Endometrial microvascular endothelial cells (primary cell): Measurements from ENCODE around the gene DCTN3. TPM values are rescaled to one million over a fixed set of nuclear protein-coding genes. Genes with fewer than 3 reads are reported as not detected.

Experiments used
- in situ Hi-C: cut with HindIII; loops from 2 replicates; pipeline ENCODE4 v1.10.0; 2017; ENCODE audit warnings: low sequenced_read_pairs, low pct_unique_long_range_greater_than_20kb; ENCODE audit errors: inconsistent ontology term
- total RNA-seq: library from RNA; depleted of rRNA; stranded (reverse); fragments of >200 nt; gene quantifications from one replicate; pipeline ENCODE4 v1.2.3, GENCODE V29; 2015; ENCODE audit errors: inconsistent ontology term

The DCTN3 gene
- total RNA-seq, 1 donor from 2014 or later: 101 TPM

DNA sequence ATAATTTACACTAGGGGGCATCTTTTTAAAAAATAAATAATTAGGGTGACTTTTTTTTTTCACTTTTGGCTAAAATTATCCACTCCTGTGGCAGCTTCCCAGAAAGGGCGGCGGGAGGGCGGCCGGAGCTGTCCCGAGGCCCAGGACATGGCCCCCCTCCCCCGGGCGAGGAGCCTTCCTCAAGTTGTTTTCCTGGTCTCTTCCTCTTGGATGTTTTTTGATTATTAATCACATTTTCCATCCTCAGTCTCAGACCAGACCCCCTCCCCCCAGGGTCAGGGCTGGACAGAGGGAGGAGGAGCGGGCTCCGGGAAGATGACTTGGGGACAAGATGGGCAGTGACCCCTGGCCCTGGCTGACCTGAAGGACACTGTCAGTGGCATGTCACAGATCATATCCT is 26.1 kb downstream of the DCTN3 start:
- in situ Hi-C loops: no loop called here

GRCh38 chr9:34592895-34593601 is 27.2 kb downstream of the DCTN3 start:
- in situ Hi-C loops: no loop called here

DNA sequence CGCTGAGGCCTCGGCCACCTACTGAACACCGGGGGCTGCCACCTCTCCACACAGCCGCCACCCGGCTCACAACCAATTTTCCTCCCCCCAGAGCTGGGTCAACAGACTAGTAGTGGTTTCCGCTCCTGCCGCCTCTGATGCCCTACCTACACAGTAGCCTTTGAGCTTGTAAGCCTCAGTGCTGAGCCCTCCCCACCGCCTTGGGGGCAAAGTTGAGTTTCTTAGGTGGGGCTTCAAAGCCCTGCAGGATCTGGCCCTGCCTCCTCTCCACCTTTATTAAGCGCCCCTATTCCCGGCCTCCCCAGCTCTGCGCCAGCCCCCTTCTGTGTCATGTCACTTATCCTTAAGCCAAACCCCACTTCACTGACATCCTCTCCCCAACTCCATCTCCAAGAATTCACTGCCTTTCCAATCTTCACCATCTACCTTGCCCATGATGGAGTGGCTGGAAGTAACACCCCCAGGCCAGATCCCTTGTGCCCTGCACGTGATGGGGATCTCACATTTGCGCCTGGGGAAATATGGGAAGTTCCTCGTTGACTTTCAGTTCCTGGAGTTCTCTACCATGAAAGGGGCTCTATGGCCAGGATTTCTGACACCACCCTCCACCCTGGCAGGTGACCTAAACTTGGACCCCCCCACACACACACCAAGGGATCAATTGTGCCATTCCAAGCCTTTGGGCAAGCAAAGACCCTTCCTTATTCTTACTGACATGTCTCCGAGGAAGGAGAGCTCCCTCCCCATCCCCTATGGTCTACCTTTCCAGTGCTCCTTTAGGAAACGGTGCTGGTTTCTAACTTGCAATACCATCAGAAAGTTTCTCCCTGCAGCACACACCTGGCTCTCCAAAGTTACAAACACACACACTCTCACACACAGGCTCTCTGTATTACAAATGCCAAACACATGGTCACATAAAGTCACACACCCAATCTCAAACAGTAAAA is 28.1 kb downstream of the DCTN3 start:
- in situ Hi-C loops: no loop called here

DNA sequence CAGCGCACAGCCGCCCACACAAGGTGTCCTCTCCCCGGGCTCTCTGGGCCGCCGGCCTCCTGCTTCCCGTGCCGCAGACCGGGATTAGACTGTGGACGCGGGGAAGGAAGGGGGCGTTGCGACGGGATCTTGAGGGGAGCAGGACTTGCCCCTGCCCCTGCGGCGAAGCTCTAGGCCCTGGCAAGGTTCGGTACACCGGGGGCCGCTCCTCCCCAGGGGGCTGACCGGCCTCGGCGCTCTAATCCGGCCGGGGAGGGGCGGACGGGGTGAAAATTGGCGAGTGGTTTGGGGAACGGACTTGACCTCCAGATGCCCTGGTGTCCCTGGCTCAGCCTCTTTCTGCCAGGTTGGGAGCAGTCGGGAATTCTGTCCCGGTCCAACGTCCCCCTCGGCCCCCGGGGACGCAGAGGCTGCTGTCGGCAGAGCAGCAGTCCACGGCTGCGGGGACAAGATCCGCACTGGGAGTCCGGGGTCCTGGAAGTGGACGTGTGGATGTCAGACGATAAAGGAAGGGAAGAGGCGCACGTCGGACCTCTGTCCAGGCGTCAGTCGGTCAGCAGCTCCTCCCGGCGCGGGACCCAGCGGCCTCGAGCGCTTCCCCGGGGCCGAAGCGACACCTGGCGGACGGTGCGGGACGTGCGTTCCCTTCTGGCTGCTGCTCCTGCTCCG is 28.9 kb downstream of the DCTN3 start:
- in situ Hi-C loops: no loop called here

DNA sequence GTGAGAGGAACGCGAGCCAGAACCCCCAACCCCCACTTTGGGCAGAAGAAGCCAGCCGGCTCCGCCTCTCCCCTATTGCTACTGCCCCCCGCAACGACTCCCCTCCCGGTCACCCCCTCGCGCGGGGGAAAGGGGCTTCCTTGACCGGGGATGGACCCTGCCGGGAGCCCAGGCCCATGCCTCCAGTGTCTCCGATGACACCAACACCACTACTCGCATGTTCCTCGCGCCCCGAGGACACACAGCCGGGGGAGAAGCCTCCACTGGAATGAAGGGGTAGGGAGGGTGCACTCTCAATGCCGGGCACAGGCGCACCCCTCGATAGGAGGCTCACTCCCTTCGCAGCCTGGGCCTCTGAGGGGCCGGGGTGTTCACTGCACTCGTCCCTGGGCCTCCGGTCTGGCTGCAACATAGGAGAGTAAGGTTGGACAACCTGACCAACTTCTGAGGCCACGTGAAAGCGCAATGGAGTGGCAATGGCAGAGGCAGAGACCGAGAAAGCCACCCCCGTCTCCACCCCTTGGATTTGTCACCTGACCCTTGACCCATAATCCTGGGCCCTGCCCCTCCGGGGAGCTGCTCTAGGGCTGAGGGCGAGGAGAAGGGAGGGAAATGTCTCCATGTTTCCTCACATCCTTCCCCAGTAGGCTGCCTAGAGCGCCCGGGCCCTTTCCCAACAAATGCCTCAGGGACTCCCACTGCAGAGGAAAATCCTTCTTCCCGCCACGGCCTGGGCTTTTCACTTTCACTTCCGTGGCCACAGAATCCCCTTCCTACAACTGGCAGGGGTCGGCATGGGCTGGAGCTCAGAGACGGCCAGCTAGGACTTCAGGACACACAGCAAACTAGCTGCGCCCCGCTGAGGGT is 29.7 kb downstream of the DCTN3 start:
- in situ Hi-C loops: no loop called here

DNA sequence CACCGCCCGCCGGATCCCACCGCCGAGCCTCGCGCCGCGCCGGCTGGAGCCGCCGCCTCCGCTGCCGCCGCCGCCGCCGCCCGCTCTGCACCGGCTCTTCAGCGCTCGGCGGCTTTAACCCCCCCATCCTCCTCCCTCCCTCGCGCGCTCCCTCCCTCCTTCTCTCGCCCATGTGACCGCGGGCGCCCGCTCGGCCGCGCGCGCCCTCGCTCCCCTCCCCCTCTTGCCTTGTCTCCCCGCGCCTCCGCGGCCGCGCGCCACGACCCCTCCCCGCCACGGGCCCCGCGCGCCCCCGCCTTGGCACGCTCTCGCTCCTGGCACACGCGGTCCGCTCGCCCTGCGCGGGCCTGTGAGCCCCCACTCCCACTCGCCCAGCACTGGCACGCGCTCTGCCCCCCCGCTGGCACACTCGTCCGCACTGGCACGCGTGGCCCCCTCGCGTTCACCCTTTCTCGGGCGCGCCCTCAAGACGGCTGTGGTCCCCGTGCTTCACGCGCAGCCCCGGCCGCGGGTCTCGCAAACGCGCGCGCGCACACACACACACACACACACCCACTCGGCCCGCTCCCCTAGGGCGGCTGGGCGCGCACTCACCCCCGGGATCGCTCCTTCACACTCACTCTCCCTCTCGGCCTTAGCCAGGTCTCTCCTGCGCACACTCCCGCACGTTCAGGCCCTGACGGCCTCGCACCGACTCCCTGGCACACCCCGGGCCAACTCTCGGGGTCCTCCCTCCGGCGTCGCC is 30.5 kb downstream of the DCTN3 start, which contains the start of gene CNTFR:
Gene CNTFR (minus strand): TSS at position 89 of the 745 bp plus-strand sequence. CDS start 20,743 bp downstream, outside the sequence.
- in situ Hi-C loops: no loop called here

DNA sequence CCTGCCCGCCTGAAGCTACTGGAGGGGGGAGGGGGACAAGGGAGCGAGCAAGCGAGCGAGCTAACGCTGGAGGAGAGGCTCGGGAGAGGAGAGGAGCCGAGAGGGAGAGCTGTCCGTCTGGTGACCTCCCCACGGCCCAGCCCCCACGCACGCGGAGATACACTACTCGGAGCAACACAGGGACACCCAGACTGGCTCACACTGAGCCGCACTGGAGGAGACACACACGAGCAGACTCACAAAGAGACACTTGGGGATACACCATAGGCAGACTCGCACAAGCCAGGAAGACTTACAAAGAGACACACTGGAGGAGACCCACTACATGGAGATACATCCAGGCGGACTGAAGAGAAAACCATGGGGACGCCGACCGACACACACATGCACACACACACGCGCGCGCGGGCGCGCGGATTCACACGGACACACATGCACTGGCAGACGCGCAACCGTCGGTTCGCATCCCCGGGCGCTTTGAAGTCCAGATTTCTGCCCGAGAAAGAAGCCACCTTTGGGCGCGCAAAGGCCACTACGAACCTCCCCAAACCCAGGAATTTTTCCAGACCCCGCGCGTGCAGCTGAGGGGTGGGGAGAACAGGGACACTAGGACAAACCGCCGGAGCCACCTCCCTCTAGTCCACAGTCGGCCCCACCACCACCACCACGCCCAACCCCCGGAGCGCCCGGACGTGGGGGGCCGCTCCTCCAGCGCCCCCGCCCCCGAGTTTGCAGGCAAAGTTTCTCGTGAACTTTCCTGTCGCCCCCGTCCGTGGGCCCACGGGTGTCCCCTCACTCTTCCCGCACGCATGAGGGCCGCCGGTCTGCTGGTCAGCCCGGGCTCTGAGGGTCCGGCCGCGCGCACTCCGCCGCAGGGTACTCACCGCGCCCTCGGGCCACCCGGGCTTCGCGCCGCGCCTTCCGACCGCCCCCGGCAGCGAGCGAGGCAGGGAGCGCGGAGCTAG is 31.3 kb downstream of the DCTN3 start:
- in situ Hi-C loops: no loop called here

- in situ Hi-C loops: no loop called here
Measured at GRCh38 chr9:34587271-34587670, 33.0 kb downstream of the DCTN3 start.

- in situ Hi-C loops: no loop called here
Measured at GRCh38 chr9:34585946-34586669, 34.2 kb downstream of the DCTN3 start.

GRCh38 chr9:34584970-34585369 is 35.3 kb downstream of the DCTN3 start:
- in situ Hi-C loops: no loop called here

GRCh38 chr9:34582787-34583186 is 37.5 kb downstream of the DCTN3 start:
- in situ Hi-C loops: no loop called here

DNA sequence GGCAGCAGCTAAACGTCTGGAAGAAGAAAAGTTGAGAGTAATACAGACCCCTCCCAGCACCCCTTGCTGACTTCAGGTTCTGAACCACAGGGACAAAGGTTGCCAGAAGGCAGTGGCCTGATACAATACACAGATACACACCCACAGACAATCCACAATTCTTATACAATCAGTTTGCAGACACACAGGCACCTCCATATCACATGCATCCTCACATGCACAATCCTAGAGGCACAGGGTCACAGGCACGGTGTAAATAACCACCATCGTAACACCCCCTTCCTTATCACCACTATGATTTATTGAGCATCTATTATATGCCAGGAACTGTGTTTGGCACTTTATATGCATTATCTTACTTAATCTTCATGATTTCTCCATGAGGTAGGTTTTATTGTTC is 39.0 kb downstream of the DCTN3 start:
- in situ Hi-C loops: no loop called here

DNA sequence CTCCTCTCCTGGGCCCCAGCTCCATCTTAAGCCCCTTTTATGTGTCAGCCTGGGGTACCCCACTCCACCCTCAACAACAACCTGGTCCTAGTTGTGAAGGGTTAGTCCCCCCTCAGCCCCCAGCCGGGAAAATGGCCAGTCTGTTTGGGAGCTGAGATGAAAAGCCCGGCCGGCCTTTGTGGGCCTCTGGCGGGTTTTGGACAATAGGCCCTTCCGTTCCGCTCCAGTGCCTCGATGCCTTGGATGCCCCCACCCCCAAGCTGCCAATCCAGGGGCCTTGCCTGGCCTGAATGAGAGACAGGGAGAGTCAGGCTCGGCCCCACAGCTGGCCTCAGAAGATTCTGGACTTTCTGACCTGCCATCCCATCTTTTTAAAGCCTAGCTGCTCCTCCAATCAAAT is 39.9 kb downstream of the DCTN3 start:
- in situ Hi-C loops: no loop called here

GRCh38 chr9:34579808-34580163 is 40.5 kb downstream of the DCTN3 start:
- in situ Hi-C loops: no loop called here

- in situ Hi-C loops: no loop called here
Measured at GRCh38 chr9:34579104-34579807, 41.0 kb downstream of the DCTN3 start.
